Fibroblast of the aortic adventitia (primary cell): ENCODE data around the gene CDH8. TPM values are rescaled to one million over a fixed set of nuclear protein-coding genes. Genes with fewer than 3 reads are reported as not detected.
"Not testable (repeated sequence)": the region's sequence is repeated elsewhere in the genome, so short reads cannot be mapped to it uniquely, and the experiment has no call there.

Experiments
- DNase-seq: peaks from one replicate; pipeline ENCODE4 v3.0.0-alpha.2; 2010; ENCODE audit warnings: low read depth
- H3K4me3 ChIP-seq: 2 replicates; pipeline ENCODE4 v1.5.1; 2011; ENCODE audit warnings: low read depth, mild to moderate bottlenecking, control low read depth, low read length, moderate library complexity
- CTCF ChIP-seq: IDR thresholded peaks from 2 replicates; pipeline ENCODE4 v1.5.1; 2011; ENCODE audit warnings: mild to moderate bottlenecking, low read length, control low read depth, inconsistent platforms; ENCODE audit not compliant: insufficient read depth
- total RNA-seq: library from RNA; depleted of rRNA; stranded (reverse); fragments of >200 nt; gene quantifications from 2 replicates; pipeline ENCODE4 v1.2.3, GENCODE V29; 2012; ENCODE audit warnings: low replicate concordance

Gene CDH8
- total RNA-seq, 1 donor, result not detected

- DNase-seq, result no peak
- no peak overlapping the region for H3K4me3 ChIP-seq
- TF ChIP-seq CTCF, result no peak
These were observed 238.9 kb downstream of the CDH8 start for GRCh38 chr16:61797296-61797795.

GRCh38 chr16:61792194-61792909 is 243.9 kb downstream of the CDH8 start:
- peak; percentile 0 for DNase-seq
- H3K4me3 ChIP-seq, result no peak overlapping the region
- no peak for TF ChIP-seq CTCF

GRCh38 chr16:61791464-61791863 is 244.8 kb downstream of the CDH8 start:
- TF ChIP-seq CTCF, result no peak
- no peak for DNase-seq
- H3K4me3 ChIP-seq, result no peak overlapping the region

GRCh38 chr16:61781855-61782254 is 254.4 kb downstream of the CDH8 start:
- not testable (repeated sequence) for DNase-seq

GRCh38 chr16:61780161-61780560 is 256.1 kb downstream of the CDH8 start:
- no peak for DNase-seq
- H3K4me3 ChIP-seq, result no peak overlapping the region
- no peak for TF ChIP-seq CTCF

More at GRCh38 chr16:61781855-61782254, 254.4 kb downstream of the CDH8 start:
- not testable (repeated sequence) for H3K4me3 ChIP-seq

GRCh38 chr16:61770301-61770700 is 265.9 kb downstream of the CDH8 start:
- DNase-seq, result no peak
- H3K4me3 ChIP-seq, result no peak overlapping the region
- TF ChIP-seq CTCF, result no peak

GRCh38 chr16:61763991-61764390 is 272.2 kb downstream of the CDH8 start:
- DNase-seq, result no peak
- no peak overlapping the region for H3K4me3 ChIP-seq
- no peak for TF ChIP-seq CTCF
